Heart left ventricle (tissue), 13 donors: Measurements from ENCODE around the gene SORT1.

Experiments used
- CTCF ChIP-seq, 12 donors: fragments of 200-600 bp; sonication (generic) in 4 of 12; IDR thresholded peaks; one replicate each; pipeline versions ENCODE4 v1.5.0 to v1.8.0; 2018 to 2022; ENCODE audit warnings: antibody characterized with exemption in 12 of 12, mild to moderate bottlenecking in 5 of 12
- POLR2A ChIP-seq, 2 donors: fragments of 450-650 bp; IDR thresholded peaks; one replicate each; pipeline ENCODE4 v1.6.1; 2017; ENCODE audit warnings: antibody characterized with exemption in 2 of 2, mild to moderate bottlenecking in 2 of 2, moderate library complexity in 2 of 2
- donor health status: ischemic (EF 13 %, LVEDD 7.1; RV severe dilation, severe dysfunction).
- donor health status: DM: no; HTN: yes; CAD: no.
- donor health status: DM: no; HTN: no; CAD: no.
- donor health status: ischemic (EF 25% LVEDD 6.9; RV normal size, moderate dysfunction).
- donor health status: ischemic (EF 25% LVEDD 5.7; RV mildly dilated, moderate dysfunction).
- donor health status: ischemic (EF 35%, LVEDD 5.7; RV mildly dilated, moderate dysfunction).
- donor health status: nonischemic (EF 11% LVEDD 7.7; RV severe dilation, severe dysfunction).
- donor health status: DM: yes; HTN: yes; CAD: no.
- donor health status: PGD.
- donor health status: ischemic (EF 29% LVEDD 5.4; RV normal size, mild dysfunction).
- donor health status: nonischemic (EF 23%, LVEDD 6.1; RV moderate dilation, normal function).

DNA sequence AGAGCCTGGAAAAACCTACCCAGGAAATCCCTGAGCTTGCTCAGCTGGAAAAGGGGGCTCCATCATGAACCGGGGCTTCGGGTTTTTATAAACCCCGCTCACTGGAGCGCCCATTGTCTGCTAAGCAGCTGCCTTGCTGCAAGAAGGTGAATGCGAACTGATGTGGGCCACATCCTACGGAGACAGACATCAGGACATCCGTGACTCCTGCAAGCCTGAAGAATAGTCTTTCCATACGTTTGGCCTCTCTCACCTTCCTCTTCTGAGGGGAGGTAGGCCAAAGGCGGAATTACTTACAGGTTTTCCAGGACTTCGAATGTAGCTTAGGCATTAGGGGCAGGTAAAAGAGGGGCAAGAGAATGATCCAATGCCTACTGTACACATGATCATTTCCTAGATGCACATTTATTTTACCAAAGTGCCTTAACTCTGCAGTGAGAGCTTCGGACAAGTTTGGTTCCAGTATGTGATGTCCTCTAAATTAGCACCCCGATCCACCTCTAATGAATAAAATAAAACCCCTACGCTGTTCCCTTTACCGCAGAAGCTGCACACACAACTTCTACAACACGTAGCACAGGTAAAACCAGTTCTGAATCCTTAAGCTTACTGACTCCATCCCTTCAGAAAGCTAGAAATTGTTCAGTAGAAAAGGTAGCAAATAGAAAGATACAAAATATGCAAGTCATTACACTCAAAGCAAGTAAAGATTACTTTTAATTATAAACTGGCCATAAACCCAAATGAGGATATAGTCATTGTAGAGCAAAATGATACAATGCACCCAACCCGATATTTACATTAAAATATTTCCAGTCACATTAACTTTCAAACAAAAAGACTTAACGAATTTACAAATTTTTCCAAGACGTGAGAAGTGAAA is 866 bp upstream of the SORT1 start:
- TF ChIP-seq CTCF (IDR thresholded peaks at IDR 0.05) (no peak), POLR2A (IDR thresholded peaks at IDR 0.05) (no peak)
